ENCODE data around the gene ZNF365.

The ZNF365 gene

GRCh38 chr10:62414359-62414758 is 40.2 kb downstream of the ZNF365 start:
- TF ChIP-seq, protein P1, sequence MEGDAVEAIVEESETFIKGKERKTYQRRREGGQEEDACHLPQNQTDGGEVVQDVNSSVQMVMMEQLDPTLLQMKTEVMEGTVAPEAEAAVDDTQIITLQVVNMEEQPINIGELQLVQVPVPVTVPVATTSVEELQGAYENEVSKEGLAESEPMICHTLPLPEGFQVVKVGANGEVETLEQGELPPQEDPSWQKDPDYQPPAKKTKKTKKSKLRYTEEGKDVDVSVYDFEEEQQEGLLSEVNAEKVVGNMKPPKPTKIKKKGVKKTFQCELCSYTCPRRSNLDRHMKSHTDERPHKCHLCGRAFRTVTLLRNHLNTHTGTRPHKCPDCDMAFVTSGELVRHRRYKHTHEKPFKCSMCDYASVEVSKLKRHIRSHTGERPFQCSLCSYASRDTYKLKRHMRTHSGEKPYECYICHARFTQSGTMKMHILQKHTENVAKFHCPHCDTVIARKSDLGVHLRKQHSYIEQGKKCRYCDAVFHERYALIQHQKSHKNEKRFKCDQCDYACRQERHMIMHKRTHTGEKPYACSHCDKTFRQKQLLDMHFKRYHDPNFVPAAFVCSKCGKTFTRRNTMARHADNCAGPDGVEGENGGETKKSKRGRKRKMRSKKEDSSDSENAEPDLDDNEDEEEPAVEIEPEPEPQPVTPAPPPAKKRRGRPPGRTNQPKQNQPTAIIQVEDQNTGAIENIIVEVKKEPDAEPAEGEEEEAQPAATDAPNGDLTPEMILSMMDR (conservative IDR thresholded peaks at IDR 0.05; ENCODE audit: low read length), result 0 out of 2 replicates have a peak, but pooled peaks have one; percentile 0
- DNase-seq (ENCODE audit: low read depth), result no peak
- H3K4me3 ChIP-seq (ENCODE audit: low read length), result no peak overlapping the region

- peak; percentile 80 for DNase-seq (ENCODE audit: low read depth)
- TF ChIP-seq, protein P1 (conservative IDR thresholded peaks at IDR 0.05; ENCODE audit: low read length), result peak; percentile 30
Measured at GRCh38 chr10:62422068-62422590, 48.0 kb downstream of the ZNF365 start.

GRCh38 chr10:62424026-62424425 is 49.9 kb downstream of the ZNF365 start:
- DNase-seq (ENCODE audit: low read depth), result no peak
- TF ChIP-seq, protein P1 (conservative IDR thresholded peaks at IDR 0.05; ENCODE audit: low read length), result no peak
- no peak overlapping the region for H3K4me3 ChIP-seq (ENCODE audit: low read length)

More at GRCh38 chr10:62422068-62422590, 48.0 kb downstream of the ZNF365 start:
- H3K4me3 ChIP-seq (ENCODE audit: low read length), result no peak overlapping the region

- no peak overlapping the region for H3K4me3 ChIP-seq (ENCODE audit: low read length)
- TF ChIP-seq, protein P1 (conservative IDR thresholded peaks at IDR 0.05; ENCODE audit: low read length), result no peak
- no peak for DNase-seq (ENCODE audit: low read depth)
Measured at GRCh38 chr10:62426086-62426485, 51.9 kb downstream of the ZNF365 start.

DNA sequence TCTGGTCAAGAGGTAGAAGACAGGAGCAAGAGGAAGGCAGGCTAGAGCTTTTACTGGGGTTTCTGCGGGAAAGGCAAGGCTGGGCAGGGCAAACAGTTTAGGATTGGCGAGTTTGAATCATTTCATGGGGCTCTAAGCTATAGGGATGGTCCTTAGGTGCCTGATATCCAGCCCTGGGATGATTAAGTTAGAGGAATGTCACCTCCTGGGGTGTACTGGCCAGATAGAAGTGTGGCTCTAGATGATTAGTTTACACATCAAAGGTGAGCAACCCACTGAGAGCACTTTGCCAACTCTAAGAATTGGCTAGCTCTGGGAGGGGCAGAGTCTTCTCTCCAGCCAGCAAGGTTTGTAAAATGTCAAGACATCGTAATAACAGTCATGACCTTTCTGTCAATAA is 52.4 kb downstream of the ZNF365 start:
- DNase-seq (ENCODE audit: low read depth), result no peak
- TF ChIP-seq, protein P1 (conservative IDR thresholded peaks at IDR 0.05; ENCODE audit: low read length), result no peak
- no peak overlapping the region for H3K4me3 ChIP-seq (ENCODE audit: low read length)

GRCh38 chr10:62430881-62431280 is 56.7 kb downstream of the ZNF365 start:
- no peak overlapping the region for H3K4me3 ChIP-seq (ENCODE audit: low read length)
- TF ChIP-seq, protein P1 (conservative IDR thresholded peaks at IDR 0.05; ENCODE audit: low read length), result no peak
- no peak for DNase-seq (ENCODE audit: low read depth)

- H3K4me3 ChIP-seq (ENCODE audit: low read length), result no peak overlapping the region
- DNase-seq (ENCODE audit: low read depth), result peak; percentile 95
- TF ChIP-seq, protein P1 (conservative IDR thresholded peaks at IDR 0.05; ENCODE audit: low read length), result no peak
Measured at GRCh38 chr10:62433181-62433692, 59.1 kb downstream of the ZNF365 start.
